DND-41 (cell line): ENCODE results near the gene PRSS27.

Experiments used
- ATAC-seq: fragments of 200-7000 bp; cut with Tn5 transposase; 3 replicates; pipeline ENCODE4 v1.9.1; 2021; ENCODE audit warnings: low read depth; ENCODE audit not compliant: insufficient read depth
- DNase-seq: peaks from one replicate; pipeline ENCODE4 v3.0.0-alpha.2; 2020
- H2AFZ ChIP-seq: 2 replicates; pipeline ENCODE4 v1.6.0; 2012; ENCODE audit warnings: low read depth, low read length
- H3K27ac ChIP-seq: 2 replicates; pipeline ENCODE4 v1.5.1; 2012; ENCODE audit warnings: low read length, inconsistent platforms
- H3K27me3 ChIP-seq: fragments of 200-600 bp; sonication (generic); 2 replicates; pipeline ENCODE4 v1.6.0; 2012; ENCODE audit warnings: low read length, mild to moderate bottlenecking, inconsistent platforms; ENCODE audit not compliant: insufficient read depth, poor library complexity
- H3K36me3 ChIP-seq: 2 replicates; pipeline ENCODE4 v1.5.1; 2012; ENCODE audit warnings: low read length, inconsistent platforms; ENCODE audit not compliant: insufficient read depth
- H3K4me1 ChIP-seq: 2 replicates; pipeline ENCODE4 v1.5.1; 2012; ENCODE audit warnings: mild to moderate bottlenecking, low read length; ENCODE audit not compliant: insufficient read depth
- H3K4me2 ChIP-seq: 2 replicates; pipeline ENCODE4 v1.6.0; 2012; ENCODE audit warnings: mild to moderate bottlenecking, moderate library complexity, low read length, inconsistent platforms; ENCODE audit not compliant: insufficient read depth
- H3K4me3 ChIP-seq, 2 experiments: fragments of 200-600 bp in 1 of 2; shearing (Covaris generic) in 1 of 2; 2 replicates each; pipeline ENCODE4 v1.5.1; 2012 to 2016; ENCODE audit warnings: inconsistent platforms in 2 of 2, low read length in 2 of 2, mild to moderate bottlenecking in 2 of 2, low read depth in 1 of 2, moderate library complexity in 1 of 2
- H3K79me2 ChIP-seq: 2 replicates; pipeline ENCODE4 v1.6.0; 2012; ENCODE audit warnings: low read length, inconsistent platforms; ENCODE audit not compliant: insufficient read depth
- H3K9ac ChIP-seq: 2 replicates; pipeline ENCODE4 v1.6.0; 2012; ENCODE audit warnings: low read depth, mild to moderate bottlenecking, inconsistent platforms, low read length, moderate library complexity
- H3K9me3 ChIP-seq: 2 replicates; pipeline ENCODE4 v1.5.1; 2012; ENCODE audit warnings: low read length, moderate library complexity, mild to moderate bottlenecking, inconsistent platforms; ENCODE audit not compliant: insufficient read depth, severe bottlenecking
- H4K20me1 ChIP-seq: 2 replicates; pipeline ENCODE4 v1.6.0; 2012; ENCODE audit warnings: low read length; ENCODE audit not compliant: insufficient read depth
- CTCF ChIP-seq: IDR thresholded peaks from 2 replicates; pipeline ENCODE4 v1.5.1; 2012; ENCODE audit warnings: borderline replicate concordance, low read length, moderate library complexity, mild to moderate bottlenecking; ENCODE audit not compliant: poor library complexity, severe bottlenecking; ENCODE audit errors: extremely low read depth
- EZH2 ChIP-seq: IDR thresholded peaks from 3 replicates; pipeline ENCODE4 v1.6.1; 2012; ENCODE audit warnings: borderline replicate concordance, low read depth, mild to moderate bottlenecking, moderate library complexity, low read length, inconsistent platforms; ENCODE audit not compliant: severe bottlenecking

The PRSS27 gene

GRCh38 chr16:2708290-2708639 is 11.8 kb downstream of the PRSS27 start:
- H3K27me3 ChIP-seq: no peaks in the 10 kb centered on the region
- TF ChIP-seq EZH2: no peak
- TF ChIP-seq CTCF: no peak
- no peak overlapping the region for H2AFZ ChIP-seq
- no peak overlapping the region for H3K4me3 ChIP-seq
- peaks cover 47% of the 10 kb centered on the region for H3K36me3 ChIP-seq
- DNase-seq: no peak
- peaks cover 23% of the 10 kb centered on the region for H4K20me1 ChIP-seq
- H3K9ac ChIP-seq: no peak overlapping the region
- no peaks in the 10 kb centered on the region for H3K79me2 ChIP-seq
- H3K9me3 ChIP-seq: no peaks in the 10 kb centered on the region
- H3K4me2 ChIP-seq: no peak overlapping the region
- ATAC-seq: no peak
- no peak overlapping the region for H3K27ac ChIP-seq
- no peaks in the 10 kb centered on the region for H3K4me1 ChIP-seq

GRCh38 chr16:2707368-2708289 is 12.4 kb downstream of the PRSS27 start:
- Histone ChIP-seq H3K9ac (no peak overlapping the region), H3K36me3 (peaks cover 52% of the 10 kb centered on the region), H3K4me2 (no peak overlapping the region), H3K27me3 (no peaks in the 10 kb centered on the region), H3K4me3 (no peak overlapping the region), H3K79me2 (no peaks in the 10 kb centered on the region), H2AFZ (no peak overlapping the region), H3K4me1 (no peaks in the 10 kb centered on the region), H3K27ac (no peak overlapping the region), H4K20me1 (peaks cover 24% of the 10 kb centered on the region), H3K9me3 (no peaks in the 10 kb centered on the region)
- ATAC-seq (no peak), DNase-seq (no peak)
- TF ChIP-seq CTCF (no peak), EZH2 (no peak)

- peaks cover 29% of the 10 kb centered on the region for H4K20me1 ChIP-seq
Measured at GRCh38 chr16:2706611-2707311, 13.3 kb downstream of the PRSS27 start.

More at GRCh38 chr16:2706611-2707311, 13.3 kb downstream of the PRSS27 start:
- Histone ChIP-seq H3K36me3 (peaks cover 61% of the 10 kb centered on the region), H3K4me1 (no peaks in the 10 kb centered on the region), H3K79me2 (no peaks in the 10 kb centered on the region), H3K9ac (no peak overlapping the region), H3K4me3 (no peak overlapping the region), H2AFZ (no peak overlapping the region), H3K27me3 (no peaks in the 10 kb centered on the region), H3K9me3 (no peaks in the 10 kb centered on the region), H3K4me2 (no peak overlapping the region), H3K27ac (no peak overlapping the region)
- ATAC-seq (no peak), DNase-seq (no peak)
- TF ChIP-seq CTCF (no peak), EZH2 (no peak)
